ENCODE data around the gene GGCT.
"Not testable (repeated sequence)": the region's sequence is repeated elsewhere in the genome, so short reads cannot be mapped to it uniquely, and the experiment has no call there.

The GGCT gene

GRCh38 chr7:30533886-30534285 is 29.3 kb upstream of the GGCT start:
- Histone ChIP-seq H3K27me3 (ENCODE audit: control insufficient read depth in 1 of 2, insufficient read depth in 2 of 2, low read length in 2 of 2) (no peaks in the 10 kb centered on the region), H3K4me1 (ENCODE audit: control insufficient read depth, insufficient read depth, low read length) (no peaks in the 10 kb centered on the region), H3K9ac (ENCODE audit: low read length in 2 of 2) (no peak overlapping the region), H3K36me3 (ENCODE audit: control insufficient read depth in 2 of 2, insufficient read depth in 2 of 2, low read length in 2 of 2) (peaks cover 0 to 2% of the 10 kb centered on the region in 2 donors), H3K9me3 (ENCODE audit: control insufficient read depth in 2 of 2, low read length in 2 of 2) (no peaks in the 10 kb centered on the region), H3K27ac (ENCODE audit: low read length) (no peak overlapping the region), H3K4me3 (ENCODE audit: low read length in 2 of 2) (no peak overlapping the region)

- H3K9me3 ChIP-seq (ENCODE audit: control insufficient read depth in 2 of 2, low read length in 2 of 2): no peaks in the 10 kb centered on the region
- no peaks in the 10 kb centered on the region for H3K36me3 ChIP-seq (ENCODE audit: control insufficient read depth in 2 of 2, insufficient read depth in 2 of 2, low read length in 2 of 2)
- H3K9ac ChIP-seq (ENCODE audit: low read length in 2 of 2): no peak overlapping the region
- no peak overlapping the region for H3K27ac ChIP-seq (ENCODE audit: low read length)
- H3K4me1 ChIP-seq (ENCODE audit: control insufficient read depth, insufficient read depth, low read length): no peaks in the 10 kb centered on the region
- H3K4me3 ChIP-seq (ENCODE audit: low read length in 2 of 2): no peak overlapping the region
- H3K27me3 ChIP-seq (ENCODE audit: control insufficient read depth in 1 of 2, insufficient read depth in 2 of 2, low read length in 2 of 2): no peaks in the 10 kb centered on the region
Observed at GRCh38 chr7:30531286-30531685, 26.7 kb upstream of the GGCT start.

GRCh38 chr7:30530373-30530772 is 25.7 kb upstream of the GGCT start:
- Histone ChIP-seq H3K27ac (ENCODE audit: low read length) (no peak overlapping the region), H3K27me3 (ENCODE audit: control insufficient read depth in 1 of 2, insufficient read depth in 2 of 2, low read length in 2 of 2) (no peaks in the 10 kb centered on the region), H3K9me3 (ENCODE audit: control insufficient read depth in 2 of 2, low read length in 2 of 2) (no peaks in the 10 kb centered on the region), H3K4me3 (ENCODE audit: low read length in 2 of 2) (no peak overlapping the region), H3K36me3 (ENCODE audit: control insufficient read depth in 2 of 2, insufficient read depth in 2 of 2, low read length in 2 of 2) (no peaks in the 10 kb centered on the region), H3K4me1 (ENCODE audit: control insufficient read depth, insufficient read depth, low read length) (no peaks in the 10 kb centered on the region), H3K9ac (ENCODE audit: low read length in 2 of 2) (no peak overlapping the region)

GRCh38 chr7:30528779-30529178 is 24.1 kb upstream of the GGCT start:
- Histone ChIP-seq H3K9ac (ENCODE audit: low read length in 2 of 2) (no peak overlapping the region), H3K27ac (ENCODE audit: low read length) (no peak overlapping the region), H3K4me1 (ENCODE audit: control insufficient read depth, insufficient read depth, low read length) (peaks cover 6% of the 10 kb centered on the region), H3K36me3 (ENCODE audit: control insufficient read depth in 2 of 2, insufficient read depth in 2 of 2, low read length in 2 of 2) (no peaks in the 10 kb centered on the region), H3K9me3 (ENCODE audit: control insufficient read depth in 2 of 2, low read length in 2 of 2) (no peaks in the 10 kb centered on the region), H3K4me3 (ENCODE audit: low read length in 2 of 2) (no peak overlapping the region), H3K27me3 (ENCODE audit: control insufficient read depth in 1 of 2, insufficient read depth in 2 of 2, low read length in 2 of 2) (no peaks in the 10 kb centered on the region)

GRCh38 chr7:30527297-30527696 is 22.7 kb upstream of the GGCT start:
- H3K27me3 ChIP-seq (ENCODE audit: control insufficient read depth in 1 of 2, insufficient read depth in 2 of 2, low read length in 2 of 2); H3K9ac ChIP-seq (ENCODE audit: low read length in 2 of 2); H3K27ac ChIP-seq (ENCODE audit: low read length); H3K4me1 ChIP-seq (ENCODE audit: control insufficient read depth, insufficient read depth, low read length); H3K36me3 ChIP-seq (ENCODE audit: control insufficient read depth in 2 of 2, insufficient read depth in 2 of 2, low read length in 2 of 2); H3K4me3 ChIP-seq (ENCODE audit: low read length in 2 of 2); H3K9me3 ChIP-seq (ENCODE audit: control insufficient read depth in 2 of 2, low read length in 2 of 2): not testable (repeated sequence)

- Histone ChIP-seq H3K36me3 (ENCODE audit: control insufficient read depth in 2 of 2, insufficient read depth in 2 of 2, low read length in 2 of 2) (no peaks in the 10 kb centered on the region), H3K27me3 (ENCODE audit: control insufficient read depth in 1 of 2, insufficient read depth in 2 of 2, low read length in 2 of 2) (no peaks in the 10 kb centered on the region), H3K9ac (ENCODE audit: low read length in 2 of 2) (no peak overlapping the region), H3K4me3 (ENCODE audit: low read length in 2 of 2) (no peak overlapping the region), H3K4me1 (ENCODE audit: control insufficient read depth, insufficient read depth, low read length) (peaks cover 6% of the 10 kb centered on the region), H3K27ac (ENCODE audit: low read length) (no peak overlapping the region), H3K9me3 (ENCODE audit: control insufficient read depth in 2 of 2, low read length in 2 of 2) (no peaks in the 10 kb centered on the region)
Observed at GRCh38 chr7:30526163-30526562, 21.5 kb upstream of the GGCT start.

GRCh38 chr7:30525429-30525828 is 20.8 kb upstream of the GGCT start:
- Histone ChIP-seq H3K9me3 (ENCODE audit: control insufficient read depth in 2 of 2, low read length in 2 of 2) (no peaks in the 10 kb centered on the region), H3K4me3 (ENCODE audit: low read length in 2 of 2) (no peak overlapping the region), H3K27me3 (ENCODE audit: control insufficient read depth in 1 of 2, insufficient read depth in 2 of 2, low read length in 2 of 2) (no peaks in the 10 kb centered on the region), H3K36me3 (ENCODE audit: control insufficient read depth in 2 of 2, insufficient read depth in 2 of 2, low read length in 2 of 2) (no peaks in the 10 kb centered on the region), H3K4me1 (ENCODE audit: control insufficient read depth, insufficient read depth, low read length) (peaks cover 6% of the 10 kb centered on the region), H3K9ac (ENCODE audit: low read length in 2 of 2) (no peak overlapping the region), H3K27ac (ENCODE audit: low read length) (no peak overlapping the region)

GRCh38 chr7:30524545-30524944 is 19.9 kb upstream of the GGCT start:
- H3K4me1 ChIP-seq (ENCODE audit: control insufficient read depth, insufficient read depth, low read length): peaks cover 6% of the 10 kb centered on the region
- no peak overlapping the region for H3K9ac ChIP-seq (ENCODE audit: low read length in 2 of 2)

GRCh38 chr7:30523466-30523865 is 18.8 kb upstream of the GGCT start:
- Histone ChIP-seq H3K9ac (ENCODE audit: low read length in 2 of 2) (no peak overlapping the region), H3K4me1 (ENCODE audit: control insufficient read depth, insufficient read depth, low read length) (peaks cover 6% of the 10 kb centered on the region), H3K36me3 (ENCODE audit: control insufficient read depth in 2 of 2, insufficient read depth in 2 of 2, low read length in 2 of 2) (no peaks in the 10 kb centered on the region), H3K9me3 (ENCODE audit: control insufficient read depth in 2 of 2, low read length in 2 of 2) (no peaks in the 10 kb centered on the region), H3K27me3 (ENCODE audit: control insufficient read depth in 1 of 2, insufficient read depth in 2 of 2, low read length in 2 of 2) (no peaks in the 10 kb centered on the region), H3K27ac (ENCODE audit: low read length) (no peak overlapping the region), H3K4me3 (ENCODE audit: low read length in 2 of 2) (no peak overlapping the region)

More at GRCh38 chr7:30524545-30524944, 19.9 kb upstream of the GGCT start:
- no peaks in the 10 kb centered on the region for H3K36me3 ChIP-seq (ENCODE audit: control insufficient read depth in 2 of 2, insufficient read depth in 2 of 2, low read length in 2 of 2)
- no peaks in the 10 kb centered on the region for H3K9me3 ChIP-seq (ENCODE audit: control insufficient read depth in 2 of 2, low read length in 2 of 2)
- no peak overlapping the region for H3K27ac ChIP-seq (ENCODE audit: low read length)
- no peak overlapping the region for H3K4me3 ChIP-seq (ENCODE audit: low read length in 2 of 2)
- no peaks in the 10 kb centered on the region for H3K27me3 ChIP-seq (ENCODE audit: control insufficient read depth in 1 of 2, insufficient read depth in 2 of 2, low read length in 2 of 2)

- no peaks in the 10 kb centered on the region for H3K9me3 ChIP-seq (ENCODE audit: control insufficient read depth in 2 of 2, low read length in 2 of 2)
- H3K4me3 ChIP-seq (ENCODE audit: low read length in 2 of 2): no peak overlapping the region
- H3K36me3 ChIP-seq (ENCODE audit: control insufficient read depth in 2 of 2, insufficient read depth in 2 of 2, low read length in 2 of 2): no peaks in the 10 kb centered on the region
- H3K27me3 ChIP-seq (ENCODE audit: control insufficient read depth in 1 of 2, insufficient read depth in 2 of 2, low read length in 2 of 2): no peaks in the 10 kb centered on the region
- peaks cover 6% of the 10 kb centered on the region for H3K4me1 ChIP-seq (ENCODE audit: control insufficient read depth, insufficient read depth, low read length)
- H3K27ac ChIP-seq (ENCODE audit: low read length): no peak overlapping the region
- no peak overlapping the region for H3K9ac ChIP-seq (ENCODE audit: low read length in 2 of 2)
Observed at GRCh38 chr7:30522159-30522558, 17.5 kb upstream of the GGCT start.

GRCh38 chr7:30521532-30521931 is 16.9 kb upstream of the GGCT start:
- H3K9ac ChIP-seq (ENCODE audit: low read length in 2 of 2): no peak overlapping the region
- no peaks in the 10 kb centered on the region for H3K36me3 ChIP-seq (ENCODE audit: control insufficient read depth in 2 of 2, insufficient read depth in 2 of 2, low read length in 2 of 2)
- H3K27ac ChIP-seq (ENCODE audit: low read length): no peak overlapping the region
- H3K4me1 ChIP-seq (ENCODE audit: control insufficient read depth, insufficient read depth, low read length): peaks cover 6% of the 10 kb centered on the region
- H3K27me3 ChIP-seq (ENCODE audit: control insufficient read depth in 1 of 2, insufficient read depth in 2 of 2, low read length in 2 of 2): no peaks in the 10 kb centered on the region
- H3K9me3 ChIP-seq (ENCODE audit: control insufficient read depth in 2 of 2, low read length in 2 of 2): no peaks in the 10 kb centered on the region
- no peak overlapping the region for H3K4me3 ChIP-seq (ENCODE audit: low read length in 2 of 2)
